HuH-7.5 (cell line): Measurements from ENCODE around the gene GRIA3.
"Not testable (repeated sequence)": the region's sequence is repeated elsewhere in the genome, so short reads cannot be mapped to it uniquely, and the experiment has no call there.

Experiments
- DNase-seq: peaks from one replicate; pipeline ENCODE4 v3.0.0; 2011; ENCODE audit warnings: low spot score

GRIA3 gene

GRCh38 chrX:123455693-123456092, 271.6 kb downstream of the GRIA3 start:
- DNase-seq: no peak

GRCh38 chrX:123464709-123465108, 280.6 kb downstream of the GRIA3 start:
- DNase-seq: no peak

GRCh38 chrX:123468481-123468880, 284.4 kb downstream of the GRIA3 start:
- DNase-seq: no peak

- DNase-seq: no peak
These were observed 291.1 kb downstream of the GRIA3 start for GRCh38 chrX:123475068-123475724.

- DNase-seq: no peak
These were observed 292.6 kb downstream of the GRIA3 start for GRCh38 chrX:123476611-123477219.

GRCh38 chrX:123477673-123478072, 293.6 kb downstream of the GRIA3 start:
- DNase-seq: no peak

GRCh38 chrX:123481913-123482851, 298.1 kb downstream of the GRIA3 start:
- no peak for DNase-seq

- no peak for DNase-seq
These were observed 302.2 kb downstream of the GRIA3 start for GRCh38 chrX:123486297-123486696.

GRCh38 chrX:123487236-123487635, 303.2 kb downstream of the GRIA3 start:
- DNase-seq: no peak

- DNase-seq: no peak
These were observed 303.6 kb downstream of the GRIA3 start for GRCh38 chrX:123487669-123488068.

GRCh38 chrX:123489011-123489410, 304.9 kb downstream of the GRIA3 start:
- no peak for DNase-seq

GRCh38 chrX:123493857-123494256, 309.8 kb downstream of the GRIA3 start:
- DNase-seq: no peak

GRCh38 chrX:123499787-123500186, 315.7 kb downstream of the GRIA3 start:
- DNase-seq: no peak

GRCh38 chrX:123504047-123504446, 320.0 kb downstream of the GRIA3 start:
- no peak for DNase-seq

- DNase-seq: no peak
These were observed 320.7 kb downstream of the GRIA3 start for GRCh38 chrX:123504630-123505270.

GRCh38 chrX:123513585-123514278, 329.7 kb downstream of the GRIA3 start:
- DNase-seq: no peak

- DNase-seq: not testable (repeated sequence)
These were observed 330.2 kb downstream of the GRIA3 start for GRCh38 chrX:123514279-123514640.

GRCh38 chrX:123518791-123519190, 334.7 kb downstream of the GRIA3 start:
- no peak for DNase-seq

- no peak for DNase-seq
These were observed 341.1 kb downstream of the GRIA3 start for GRCh38 chrX:123525123-123525725.

- not testable (repeated sequence) for DNase-seq
These were observed 346.6 kb downstream of the GRIA3 start for GRCh38 chrX:123530726-123531125.
